ENCODE data around the gene LRTM1. TPM values are rescaled to one million over a fixed set of nuclear protein-coding genes. Genes with fewer than 3 reads are reported as not detected.

The LRTM1 gene
- total RNA-seq, 1 experiment from 2014 or later = not detected

- TF ChIP-seq POLR2AphosphoS5 (IDR thresholded peaks at IDR 0.05; ENCODE audit: low read depth, low read length) (no peak), TCF7L2 (IDR thresholded peaks at IDR 0.05; ENCODE audit: borderline replicate concordance, extremely low read depth, insufficient read depth, insufficient read length) (no peak), POLR2A (IDR thresholded peaks at IDR 0.05; ENCODE audit: borderline replicate concordance, extremely low read depth, insufficient read depth, insufficient read length) (no peak), ELF1 (IDR thresholded peaks at IDR 0.05; ENCODE audit: borderline replicate concordance, low read depth) (no peak), CBX3 (IDR thresholded peaks at IDR 0.05; ENCODE audit: low read depth) (no peak), JUND (IDR thresholded peaks at IDR 0.05) (no peak), SRF (IDR thresholded peaks at IDR 0.05; ENCODE audit: low read depth) (no peak), ZBTB33 (IDR thresholded peaks at IDR 0.05; ENCODE audit: extremely low read depth, insufficient replicate concordance, low read length) (no peak), SP1 (IDR thresholded peaks at IDR 0.05; ENCODE audit: low read depth) (no peak), CEBPB (IDR thresholded peaks at IDR 0.05; ENCODE audit: low read depth) (no peak), YY1 (IDR thresholded peaks at IDR 0.05; ENCODE audit: extremely low read depth, insufficient replicate concordance, low read depth, low read length) (no peak), MAX (IDR thresholded peaks at IDR 0.05) (no peak)
- no peaks in the 10 kb centered on the region for H4K20me1 ChIP-seq (ENCODE audit: insufficient read depth)
- H3K79me2 ChIP-seq (ENCODE audit: insufficient read depth, low read length) = no peaks in the 10 kb centered on the region
- H3K4me3 ChIP-seq (replicated peaks in 1 of 2; ENCODE audit: low read depth in 1 of 2, low read length in 2 of 2) = no peak overlapping the region
- ATAC-seq (no peak), DNase-seq (ENCODE audit: low read depth, low spot score) (no peak)
- RAD21 ChIA-PET (ENCODE audit: low non-redundant PET in 1 of 2, low total read pairs in 2 of 2, uncharacterized antibody in 2 of 2, unreplicated experiment in 2 of 2) = no interaction called here
- no peaks in the 10 kb centered on the region for H3K36me3 ChIP-seq (ENCODE audit: control insufficient read depth in 1 of 2, insufficient read depth in 2 of 2, low read length in 2 of 2)
- H3K27ac ChIP-seq (ENCODE audit: low read depth, low read length) = no peak overlapping the region
- CTCF ChIA-PET = no interaction called here
- POLR2A ChIA-PET = no interaction called here
- intact Hi-C loops (cut with micrococcal nuclease) = no loop called here
- H2AFZ ChIP-seq (ENCODE audit: low read depth, low read length, poor library complexity, severe bottlenecking) = no peak overlapping the region
- H3K9me2 ChIP-seq (ENCODE audit: insufficient read depth) = no peaks in the 10 kb centered on the region
- H3K9me3 ChIP-seq (ENCODE audit: control insufficient read depth in 1 of 2, insufficient read depth in 1 of 2, low read depth in 1 of 2, low read length in 2 of 2) = peaks cover 0 to 5% of the 10 kb centered on the region in 2 experiments; a peak in 1 of 4 replicates
- no peaks in the 10 kb centered on the region for H3K27me3 ChIP-seq (ENCODE audit: insufficient read depth, low read length)
- no peaks in the 10 kb centered on the region for H3K4me1 ChIP-seq (ENCODE audit: control insufficient read depth in 1 of 2, insufficient read depth in 2 of 2, low read length in 2 of 2)
- H3K4me2 ChIP-seq (ENCODE audit: low read length) = no peak overlapping the region
- H3K9ac ChIP-seq (ENCODE audit: low read length) = no peak overlapping the region
- BruUV-seq (replicated peaks) = no TSS peak
Measured at GRCh38 chr3:54899273-54899672, 28.6 kb downstream of the LRTM1 start.

Data from HCT116 (cell line).